GM12891 (cell line): ENCODE measurements around the gene MTCL1.

ENCODE experiments used
- DNase-seq: peaks from one replicate; pipeline ENCODE4 v3.0.0; 2011; ENCODE audit warnings: low spot score; ENCODE audit not compliant: insufficient read length
- FAIRE-seq: peaks from 2 replicates; lab custom pipeline; 2011; peaks lifted over from hg19 to GRCh38; lab: Jason Lieb, UNC
- PAX5 ChIP-seq: IDR thresholded peaks from 2 replicates; pipeline ENCODE4 v1.6.1; 2011; ENCODE audit warnings: low read length, moderate library complexity, mild to moderate bottlenecking; ENCODE audit not compliant: insufficient read depth, severe bottlenecking
- POLR2A ChIP-seq: IDR thresholded peaks from 2 replicates; pipeline ENCODE4 v1.6.1; 2011; ENCODE audit warnings: low read depth, low read length, control low read depth
- POLR2AphosphoS5 ChIP-seq: IDR thresholded peaks from 2 replicates; pipeline ENCODE4 v1.6.1; 2011; ENCODE audit warnings: low read depth, low read length, control low read depth
- POU2F2 ChIP-seq: IDR thresholded peaks from 2 replicates; pipeline ENCODE4 v1.6.1; 2011; ENCODE audit warnings: low read depth, mild to moderate bottlenecking, control low read depth, low read length, moderate library complexity
- SPI1 ChIP-seq: IDR thresholded peaks from 2 replicates; pipeline ENCODE4 v1.6.1; 2011; ENCODE audit warnings: low read depth, low read length, control low read depth
- TAF1 ChIP-seq: IDR thresholded peaks from 2 replicates; pipeline ENCODE4 v1.6.1; 2011; ENCODE audit warnings: low read depth, low read length, control low read depth

MTCL1 gene

GRCh38 chr18:8844721-8845148 lies 139.4 kb downstream of the MTCL1 start:
- TF ChIP-seq SPI1: no peak
- TF ChIP-seq PAX5: no peak
- no peak for TF ChIP-seq POLR2AphosphoS5
- TF ChIP-seq POLR2A: no peak
- no peak for TF ChIP-seq TAF1
- no peak for TF ChIP-seq POU2F2
- no peak for FAIRE-seq
- no peak for DNase-seq

- TF ChIP-seq TAF1 (no peak), POLR2A (no peak), SPI1 (no peak)
- no peak for FAIRE-seq
- no peak for DNase-seq
Observed at GRCh38 chr18:8845506-8845905, 140.2 kb downstream of the MTCL1 start.

DNA sequence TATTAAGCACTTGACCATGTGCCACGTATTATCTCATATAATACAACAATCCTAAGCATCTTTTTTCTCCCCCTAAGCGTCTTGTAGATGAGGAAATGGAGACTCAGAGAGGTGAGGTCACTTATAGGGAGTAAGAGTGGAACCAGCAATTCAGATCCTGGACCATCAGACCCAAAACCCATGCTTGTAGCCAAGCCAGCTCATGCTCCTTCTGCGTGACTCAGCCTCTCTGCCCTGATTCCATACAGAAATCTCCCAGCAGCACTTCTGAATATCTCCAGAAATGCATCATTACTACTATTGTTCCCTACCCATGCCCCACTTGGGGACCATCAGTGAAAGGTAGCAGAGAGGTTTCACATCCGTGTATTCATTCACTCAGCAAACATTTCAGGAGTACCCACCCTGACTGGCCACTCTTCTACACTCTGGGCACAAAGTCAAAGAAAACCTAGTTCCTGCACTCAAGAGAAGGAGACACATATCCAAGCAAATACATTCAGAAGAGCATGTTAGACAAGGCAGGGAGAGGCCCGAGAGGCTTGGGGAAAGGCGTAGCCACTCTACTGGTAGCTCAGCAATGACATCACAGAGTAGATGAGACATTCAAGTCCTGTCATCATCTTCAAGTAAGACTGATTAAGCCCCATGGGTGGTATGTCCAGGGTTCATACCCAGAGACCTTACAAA lies 141.9 kb downstream of the MTCL1 start:
- TF ChIP-seq POLR2A: no peak
- no peak for TF ChIP-seq POLR2AphosphoS5
- TF ChIP-seq SPI1: no peak
- no peak for TF ChIP-seq PAX5
- no peak for TF ChIP-seq POU2F2
- TF ChIP-seq TAF1: no peak
- FAIRE-seq (no peak), DNase-seq (no peak)

DNA sequence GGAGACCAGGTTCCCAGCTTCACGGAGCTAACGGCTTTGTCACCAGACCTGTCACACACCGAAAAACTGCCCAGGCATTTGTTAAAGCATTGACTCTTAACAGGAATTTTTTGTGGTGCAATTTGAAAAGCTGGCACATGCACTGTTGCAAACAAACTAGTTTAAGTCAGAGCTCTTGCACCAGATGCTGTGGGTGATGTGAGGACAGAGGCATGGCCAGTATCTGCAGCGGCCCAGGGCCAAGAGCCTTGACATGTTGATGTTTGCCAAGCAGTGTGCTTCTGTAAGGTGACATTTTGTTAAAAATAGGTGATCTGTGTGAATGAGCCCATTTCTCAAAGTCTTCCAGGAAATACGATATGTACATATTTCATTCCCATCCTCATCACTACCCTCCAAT lies 142.5 kb downstream of the MTCL1 start:
- DNase-seq: no peak
- no peak for TF ChIP-seq POLR2A
- TF ChIP-seq POU2F2: no peak
- TF ChIP-seq PAX5: no peak
- TF ChIP-seq POLR2AphosphoS5: no peak
- TF ChIP-seq SPI1: no peak
- TF ChIP-seq TAF1: no peak
- FAIRE-seq: no peak

- no peak for FAIRE-seq
- TF ChIP-seq POLR2AphosphoS5 (no peak), SPI1 (no peak), PAX5 (no peak), POLR2A (no peak), POU2F2 (no peak), TAF1 (no peak)
- DNase-seq: no peak
Observed at GRCh38 chr18:8848541-8848940, 143.2 kb downstream of the MTCL1 start.

- no peak for DNase-seq
- TF ChIP-seq SPI1 (no peak), TAF1 (no peak), PAX5 (no peak), POLR2A (no peak), POU2F2 (no peak), POLR2AphosphoS5 (no peak)
- no peak for FAIRE-seq
Observed at GRCh38 chr18:8849696-8850095, 144.3 kb downstream of the MTCL1 start.

- no peak for FAIRE-seq
- TF ChIP-seq POLR2AphosphoS5 (no peak), PAX5 (no peak), POLR2A (no peak)
Observed at GRCh38 chr18:8851659-8852058, 146.3 kb downstream of the MTCL1 start.

DNA sequence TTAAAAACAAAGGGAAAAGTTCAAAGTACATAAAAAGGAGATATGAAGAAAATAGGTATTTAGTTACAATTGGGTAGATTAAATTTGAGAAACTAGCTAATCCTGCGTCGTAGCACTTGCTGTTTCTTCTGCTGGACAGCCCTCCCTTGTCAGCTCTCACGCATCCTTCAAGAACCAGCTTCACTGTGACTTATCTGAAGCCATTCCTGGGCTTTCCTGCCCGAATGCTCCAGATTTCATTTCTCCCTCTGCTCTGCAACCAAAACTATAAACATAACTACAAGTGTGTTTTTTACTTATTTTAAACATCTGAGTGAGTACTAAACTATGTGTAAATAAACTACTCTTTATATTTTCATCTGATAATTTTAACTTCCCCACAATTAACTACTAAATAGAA lies 149.2 kb downstream of the MTCL1 start:
- FAIRE-seq (no peak), DNase-seq (no peak)
- TF ChIP-seq POU2F2: no peak
- no peak for TF ChIP-seq POLR2A
- TF ChIP-seq TAF1: no peak
- no peak for TF ChIP-seq SPI1
- no peak for TF ChIP-seq POLR2AphosphoS5
- no peak for TF ChIP-seq PAX5

More at GRCh38 chr18:8851659-8852058, 146.3 kb downstream of the MTCL1 start:
- no peak for DNase-seq

GRCh38 chr18:8854962-8855361 lies 149.6 kb downstream of the MTCL1 start:
- DNase-seq: no peak
- FAIRE-seq: no peak
- TF ChIP-seq POLR2A (no peak), POU2F2 (no peak), POLR2AphosphoS5 (no peak), TAF1 (no peak), SPI1 (no peak), PAX5 (no peak)

DNA sequence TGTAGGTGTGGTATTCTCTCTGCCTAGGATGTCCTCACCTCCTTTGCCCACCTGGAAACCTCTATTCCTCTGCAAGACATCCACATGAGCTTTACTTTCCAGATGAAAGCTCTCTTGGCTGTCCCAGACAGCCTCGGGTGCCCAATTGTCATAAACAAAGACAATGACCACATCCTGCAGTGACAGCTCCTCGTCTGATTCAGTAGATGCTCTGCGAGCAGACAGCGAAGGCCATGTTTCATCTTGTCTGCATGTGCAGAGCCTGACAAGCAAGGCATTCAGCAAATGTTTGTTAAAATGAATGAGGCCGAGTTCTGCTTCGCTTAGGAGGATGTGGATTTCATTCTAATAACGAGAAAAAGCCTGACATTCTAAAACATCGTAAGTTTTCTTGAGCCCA lies 150.9 kb downstream of the MTCL1 start:
- TF ChIP-seq POLR2A: no peak
- no peak for TF ChIP-seq TAF1
- TF ChIP-seq POLR2AphosphoS5: no peak
- TF ChIP-seq POU2F2: no peak
- no peak for TF ChIP-seq SPI1
- FAIRE-seq (no peak), DNase-seq (no peak)
